Uterus (tissue), 4 donors: ENCODE data around the gene CTXN1. TPM values are rescaled to one million over a fixed set of nuclear protein-coding genes. Genes with fewer than 3 reads are reported as not detected.

Experiments
- DNase-seq, 2 donors: peaks; one replicate each; pipeline ENCODE4 v3.0.0-alpha.2; 2019 to 2020
- H3K27ac ChIP-seq, 2 donors: fragments of 200-600 bp; sonication (generic); 1 replicate in 1 of 2; 2 replicates in 1 of 2; pipeline ENCODE4 v1.5.1; 2016 to 2018
- H3K27me3 ChIP-seq, 2 donors: fragments of 200-600 bp; sonication (generic); one replicate each; pipeline ENCODE4 v1.5.1; 2018 to 2019; ENCODE audit warnings: control low read depth in 1 of 2
- H3K36me3 ChIP-seq, 2 donors: fragments of 200-600 bp; sonication (generic); one replicate each; pipeline ENCODE4 v1.5.1; 2019; ENCODE audit warnings: control low read depth in 1 of 2
- H3K4me1 ChIP-seq, 2 donors: fragments of 200-600 bp; sonication (generic); one replicate each; pipeline ENCODE4 v1.5.1; 2018 to 2019; ENCODE audit warnings: control low read depth in 1 of 2
- H3K4me3 ChIP-seq, 2 donors: fragments of 200-600 bp; sonication (generic); 1 replicate in 1 of 2; 2 replicates in 1 of 2; pipeline ENCODE4 v1.5.1; 2018 to 2019; ENCODE audit warnings: mild to moderate bottlenecking in 1 of 2
- H3K9me3 ChIP-seq, 2 donors: fragments of 200-600 bp; sonication (generic); one replicate each; pipeline ENCODE4 v1.5.1; 2019; ENCODE audit warnings: control low read depth in 1 of 2
- CTCF ChIP-seq, 4 experiments: fragments of 200-600 bp in 2 of 4; fragments of 450-650 bp in 2 of 4; sonication (generic) in 2 of 4; IDR thresholded peaks; one replicate each; pipeline ENCODE4 v1.5.1; 2016 to 2019; ENCODE audit warnings: antibody characterized with exemption in 4 of 4, mild to moderate bottlenecking in 2 of 4, moderate library complexity in 1 of 4
- POLR2A ChIP-seq, 2 donors: fragments of 450-650 bp; IDR thresholded peaks; one replicate each; pipeline ENCODE4 v1.6.1; 2016; ENCODE audit warnings: antibody characterized with exemption in 2 of 2, mild to moderate bottlenecking in 1 of 2, moderate library complexity in 1 of 2
- intact Hi-C: fragments of 100-400 bp; cut with DNase I; formaldehyde crosslinking; loops from one replicate; pipeline ENCODE4 v1.15.1; 2023; ENCODE audit warnings: low total_unique reads
- total RNA-seq, 4 donors: library from RNA; depleted of rRNA in 3 of 4; stranded (reverse); fragments of >200 nt in 3 of 4; gene quantifications; one replicate each; pipeline versions ENCODE4 v1.1.0 to v1.2.4, GENCODE V29; 2014 to 2023
- donor health status: DM: yes; HTN: yes; CAD: no.

Gene CTXN1
- 10 to 100 TPM in 2 of 4 donors, 1 to 10 TPM in 1, not detected in 1; 7.2 to 47.1 (median 14.9) TPM for total RNA-seq

GRCh38 chr19:7926021-7926726, at the start of gene CTXN1:
TSS of gene CTXN1 (minus strand) at chr19:7926135. CDS start at chr19:7925538, 597 bp downstream.
- peak; percentile 75 to 87 for DNase-seq
- Histone ChIP-seq H3K4me1 (peaks cover 26 to 63% of the 10 kb centered on the region in 2 donors), H3K4me3 (peak within 1 kb of the TSS; percentile 32 to 53), H3K27ac (peak within 1 kb of the TSS; percentile 97 to 99), H3K27me3 (no peaks in the 10 kb centered on the region), H3K36me3 (no peaks in the 10 kb centered on the region), H3K9me3 (no peaks in the 10 kb centered on the region)
- peak in 2 of 4 experiments; percentile 32 to 46 for TF ChIP-seq CTCF (IDR thresholded peaks at IDR 0.05)
- peak in 1 of 2 donors; percentile 48 for TF ChIP-seq POLR2A (IDR thresholded peaks at IDR 0.05)
- intact Hi-C loops, result no loop called here

GRCh38 chr19:7975037-7975436, 49.1 kb upstream of the CTXN1 start:
- DNase-seq, result no peak
- Histone ChIP-seq H3K27ac (no peak overlapping the region), H3K27me3 (no peaks in the 10 kb centered on the region), H3K4me3 (no peak overlapping the region), H3K4me1 (no peaks in the 10 kb centered on the region), H3K9me3 (no peaks in the 10 kb centered on the region), H3K36me3 (no peaks in the 10 kb centered on the region)
- intact Hi-C loops, result no loop called here
- TF ChIP-seq POLR2A (IDR thresholded peaks at IDR 0.05) (no peak), CTCF (IDR thresholded peaks at IDR 0.05) (no peak)

GRCh38 chr19:7973883-7974282, 47.9 kb upstream of the CTXN1 start:
- H3K9me3 ChIP-seq, result no peaks in the 10 kb centered on the region
- no peak for TF ChIP-seq CTCF (IDR thresholded peaks at IDR 0.05)
- no peak for TF ChIP-seq POLR2A (IDR thresholded peaks at IDR 0.05)
- no peaks in the 10 kb centered on the region for H3K27me3 ChIP-seq
- intact Hi-C loops, result no loop called here
- no peaks in the 10 kb centered on the region for H3K36me3 ChIP-seq
- H3K27ac ChIP-seq, result no peak overlapping the region
- no peak overlapping the region for H3K4me3 ChIP-seq
- H3K4me1 ChIP-seq, result no peaks in the 10 kb centered on the region
- no peak for DNase-seq

GRCh38 chr19:7971553-7972520, 45.9 kb upstream of the CTXN1 start:
- no peaks in the 10 kb centered on the region for H3K36me3 ChIP-seq

More at GRCh38 chr19:7971553-7972520, 45.9 kb upstream of the CTXN1 start:
- DNase-seq, result no peak
- Histone ChIP-seq H3K9me3 (no peaks in the 10 kb centered on the region), H3K27me3 (no peaks in the 10 kb centered on the region), H3K4me3 (no peak overlapping the region), H3K4me1 (no peaks in the 10 kb centered on the region), H3K27ac (no peak overlapping the region)
- intact Hi-C loops, result no loop called here
- TF ChIP-seq POLR2A (IDR thresholded peaks at IDR 0.05) (no peak), CTCF (IDR thresholded peaks at IDR 0.05) (no peak)
